ENCODE data around the gene MRPL36.
A peak's percentile ranks its signal among the peaks of the same experiment; 100 is the strongest.
"Not testable (repeated sequence)": the region's sequence is repeated elsewhere in the genome, so short reads cannot be mapped to it uniquely, and the experiment has no call there.

The MRPL36 gene

DNA sequence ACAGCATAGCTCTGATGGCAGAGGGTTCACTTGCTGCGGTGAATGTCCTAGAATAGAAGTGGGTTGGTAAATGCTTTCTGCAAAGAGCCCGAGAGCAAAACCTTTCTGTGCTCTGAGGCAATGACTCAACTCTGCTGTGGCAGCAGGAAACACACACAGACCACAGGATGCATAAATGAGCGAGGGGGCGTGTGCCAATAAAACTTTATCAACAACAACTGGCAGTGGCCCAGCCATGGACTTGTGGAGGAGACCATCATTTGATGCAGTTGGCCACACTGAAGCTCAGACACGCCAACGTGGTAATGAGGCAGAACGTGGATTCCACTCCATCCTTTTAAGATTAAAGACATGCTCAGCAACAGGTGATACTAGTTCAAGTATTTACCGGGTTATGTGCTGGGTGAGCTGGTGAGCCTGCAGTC lies 6.8 kb downstream of the MRPL36 start:
- peak; percentile 67 for DNase-seq (ENCODE audit: low read depth)
- no peak overlapping the region for H3K4me3 ChIP-seq (ENCODE audit: low read depth, low read length)
- TF ChIP-seq, protein P1, sequence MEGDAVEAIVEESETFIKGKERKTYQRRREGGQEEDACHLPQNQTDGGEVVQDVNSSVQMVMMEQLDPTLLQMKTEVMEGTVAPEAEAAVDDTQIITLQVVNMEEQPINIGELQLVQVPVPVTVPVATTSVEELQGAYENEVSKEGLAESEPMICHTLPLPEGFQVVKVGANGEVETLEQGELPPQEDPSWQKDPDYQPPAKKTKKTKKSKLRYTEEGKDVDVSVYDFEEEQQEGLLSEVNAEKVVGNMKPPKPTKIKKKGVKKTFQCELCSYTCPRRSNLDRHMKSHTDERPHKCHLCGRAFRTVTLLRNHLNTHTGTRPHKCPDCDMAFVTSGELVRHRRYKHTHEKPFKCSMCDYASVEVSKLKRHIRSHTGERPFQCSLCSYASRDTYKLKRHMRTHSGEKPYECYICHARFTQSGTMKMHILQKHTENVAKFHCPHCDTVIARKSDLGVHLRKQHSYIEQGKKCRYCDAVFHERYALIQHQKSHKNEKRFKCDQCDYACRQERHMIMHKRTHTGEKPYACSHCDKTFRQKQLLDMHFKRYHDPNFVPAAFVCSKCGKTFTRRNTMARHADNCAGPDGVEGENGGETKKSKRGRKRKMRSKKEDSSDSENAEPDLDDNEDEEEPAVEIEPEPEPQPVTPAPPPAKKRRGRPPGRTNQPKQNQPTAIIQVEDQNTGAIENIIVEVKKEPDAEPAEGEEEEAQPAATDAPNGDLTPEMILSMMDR (IDR thresholded peaks at IDR 0.05; ENCODE audit: low read depth, low read length, missing control alignments): no peak
- in situ Hi-C loops (cut with HindIII; ENCODE audit: low sequenced_read_pairs): no loop called here

DNA sequence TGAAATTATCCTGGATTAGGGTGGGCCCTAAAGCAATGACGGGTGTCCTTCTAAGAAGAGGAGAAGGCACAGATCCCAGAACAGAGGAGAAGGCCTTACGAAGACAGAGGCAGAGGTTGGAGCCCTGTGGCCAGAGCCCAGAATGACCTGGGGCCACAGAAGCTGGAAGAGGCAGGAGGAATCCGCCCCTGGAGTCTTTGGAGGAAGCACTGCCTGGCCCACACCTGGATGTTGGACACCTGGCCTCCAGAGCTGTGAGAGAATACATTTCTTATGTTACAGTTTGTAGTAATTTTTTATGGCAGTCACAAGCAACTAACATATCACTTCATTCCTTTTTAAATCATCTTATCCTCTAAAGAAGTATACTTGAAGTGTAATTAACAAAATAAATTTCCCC lies 8.5 kb downstream of the MRPL36 start:
- in situ Hi-C loops (cut with HindIII; ENCODE audit: low sequenced_read_pairs): no loop called here
- DNase-seq (ENCODE audit: low read depth): no peak
- TF ChIP-seq, protein P1 (IDR thresholded peaks at IDR 0.05; ENCODE audit: low read depth, low read length, missing control alignments): no peak
- no peak overlapping the region for H3K4me3 ChIP-seq (ENCODE audit: low read depth, low read length)

DNA sequence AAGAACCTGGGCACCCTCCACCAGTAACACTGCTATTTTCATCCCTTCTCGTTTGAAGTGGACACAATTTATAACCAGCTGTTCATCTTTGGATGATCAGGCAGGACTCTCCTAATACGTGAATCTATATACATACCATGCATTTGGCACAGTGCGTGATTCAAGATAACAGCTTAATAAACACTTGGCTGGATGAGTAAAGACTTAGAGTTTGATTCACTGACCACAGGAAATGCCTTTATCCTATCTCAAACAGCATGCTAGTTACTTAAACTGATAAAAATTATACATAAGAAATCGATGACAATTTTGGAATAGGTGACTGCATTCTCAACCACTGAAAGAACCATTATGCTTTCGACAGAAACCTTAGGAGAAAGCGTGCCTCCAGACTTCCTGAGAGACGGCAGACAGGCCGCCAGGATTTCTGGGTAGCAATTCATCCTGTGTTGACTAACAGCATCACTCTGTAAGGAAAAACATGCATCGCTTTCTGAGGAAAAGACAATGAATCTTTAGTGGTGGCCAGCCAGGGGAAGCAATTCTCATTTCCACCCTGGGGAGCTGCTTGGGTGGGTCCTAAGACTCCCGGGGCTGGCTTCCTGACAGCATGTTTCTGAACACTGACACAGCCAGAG lies 9.7 kb downstream of the MRPL36 start:
- in situ Hi-C loops (cut with HindIII; ENCODE audit: low sequenced_read_pairs): no loop called here
- TF ChIP-seq, protein P1 (IDR thresholded peaks at IDR 0.05; ENCODE audit: low read depth, low read length, missing control alignments): no peak
- no peak overlapping the region for H3K4me3 ChIP-seq (ENCODE audit: low read depth, low read length)
- no peak for DNase-seq (ENCODE audit: low read depth)

DNA sequence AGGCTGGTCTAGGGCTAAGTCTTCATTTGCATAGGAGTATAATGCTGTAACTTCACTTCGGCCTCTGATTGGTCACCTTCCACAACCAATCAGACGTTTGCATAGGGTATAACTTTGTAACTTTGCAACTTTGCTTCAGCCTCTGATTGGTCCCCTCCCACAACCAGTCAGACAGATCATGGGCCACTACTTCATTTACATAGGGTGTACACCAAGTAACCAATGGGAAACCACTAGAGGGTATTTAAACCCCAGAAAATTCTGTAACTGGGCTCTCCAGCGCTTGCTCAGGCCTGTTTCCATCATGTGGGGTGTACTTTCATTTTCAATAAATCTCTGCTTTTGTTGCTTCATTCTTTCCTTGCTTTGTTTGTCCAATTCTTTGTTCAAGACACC lies 10.2 kb downstream of the MRPL36 start:
- DNase-seq (ENCODE audit: low read depth); in situ Hi-C loops (cut with HindIII; ENCODE audit: low sequenced_read_pairs); H3K4me3 ChIP-seq (ENCODE audit: low read depth, low read length): not testable (repeated sequence)

DNA sequence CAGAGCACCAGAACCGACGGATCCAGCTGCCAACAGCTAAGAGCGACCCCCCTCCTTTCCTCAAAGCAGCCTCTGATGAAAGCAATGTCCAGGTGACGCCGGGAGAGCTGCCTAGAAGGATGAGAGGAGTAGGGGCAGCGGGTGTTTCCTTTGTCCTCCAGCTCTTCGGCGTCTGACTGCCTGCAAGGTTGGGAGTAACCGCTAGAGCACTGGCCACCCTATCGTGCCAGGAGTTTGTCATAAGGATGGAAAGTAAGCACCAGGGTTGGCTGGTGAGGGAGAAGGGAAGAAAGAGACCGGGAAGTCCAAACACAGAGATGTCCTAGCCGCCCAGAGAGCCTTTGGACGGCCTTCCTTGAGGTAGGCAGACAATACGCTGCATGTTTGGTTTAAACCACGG lies 10.8 kb downstream of the MRPL36 start:
- no peak for DNase-seq (ENCODE audit: low read depth)
- in situ Hi-C loops (cut with HindIII; ENCODE audit: low sequenced_read_pairs): no loop called here
- TF ChIP-seq, protein P1 (IDR thresholded peaks at IDR 0.05; ENCODE audit: low read depth, low read length, missing control alignments): no peak
- no peak overlapping the region for H3K4me3 ChIP-seq (ENCODE audit: low read depth, low read length)

DNA sequence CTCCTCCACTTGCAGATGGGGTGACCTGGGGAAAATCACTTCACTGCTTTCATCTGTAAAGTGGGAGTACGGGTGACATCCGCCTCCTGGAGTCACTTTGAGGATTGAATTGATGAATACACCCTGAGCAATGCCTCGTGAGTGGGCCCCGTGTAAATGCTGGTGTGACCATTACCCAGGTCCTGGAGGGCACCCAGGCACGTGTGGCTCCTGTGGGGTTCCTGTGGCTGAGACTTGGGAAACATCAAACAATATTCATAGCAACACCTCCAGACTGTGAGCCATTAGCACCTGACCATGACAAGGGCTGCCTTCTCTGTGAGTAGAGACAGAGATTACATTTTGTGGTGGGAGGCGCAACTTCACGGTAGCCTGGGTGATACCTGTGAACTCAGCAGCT lies 11.4 kb downstream of the MRPL36 start:
- in situ Hi-C loops (cut with HindIII; ENCODE audit: low sequenced_read_pairs): no loop called here
- no peak overlapping the region for H3K4me3 ChIP-seq (ENCODE audit: low read depth, low read length)
- TF ChIP-seq, protein P1 (IDR thresholded peaks at IDR 0.05; ENCODE audit: low read depth, low read length, missing control alignments): no peak
- no peak for DNase-seq (ENCODE audit: low read depth)

DNA sequence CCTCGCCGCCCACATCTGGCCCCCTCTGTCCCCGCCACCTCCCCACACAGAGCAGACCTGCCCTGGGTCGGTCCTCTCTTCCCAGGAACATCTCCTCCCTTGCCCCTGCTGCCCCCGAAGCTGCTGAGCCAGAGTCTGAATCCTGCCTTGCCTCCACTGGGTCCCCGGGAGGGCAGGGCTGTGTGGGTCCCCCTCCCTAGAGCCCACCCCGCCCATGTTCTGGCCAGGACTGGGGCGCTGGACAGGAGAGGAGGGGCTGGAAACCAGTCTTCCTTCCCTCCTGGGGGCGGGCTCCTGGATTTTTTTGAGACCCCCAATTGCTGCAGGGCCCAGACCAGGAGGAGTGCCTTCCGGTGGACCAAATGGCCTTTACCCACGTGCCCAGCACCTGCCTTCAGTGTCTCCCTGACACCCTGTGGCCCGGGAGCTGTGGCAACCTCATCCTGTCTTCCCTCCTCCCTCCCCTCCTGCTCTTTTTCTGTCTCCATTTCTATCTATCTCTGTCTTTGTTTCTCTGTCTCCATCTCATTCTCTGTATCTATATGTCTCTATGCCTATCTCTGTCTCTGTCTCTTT lies 12.1 kb downstream of the MRPL36 start:
- H3K4me3 ChIP-seq (ENCODE audit: low read depth, low read length): no peak overlapping the region
- TF ChIP-seq, protein P1 (IDR thresholded peaks at IDR 0.05; ENCODE audit: low read depth, low read length, missing control alignments): no peak
- no peak for DNase-seq (ENCODE audit: low read depth)
- in situ Hi-C loops (cut with HindIII; ENCODE audit: low sequenced_read_pairs): no loop called here
